ENCODE data around the gene UGT1A5.

UGT1A5 gene

GRCh38 chr2:233780771-233781170 is 68.1 kb downstream of the UGT1A5 start:
- no peak for DNase-seq (ENCODE audit: low read depth in 2 of 2)

GRCh38 chr2:233789554-233789953 is 76.8 kb downstream of the UGT1A5 start:
- no peak for DNase-seq (ENCODE audit: low read depth in 2 of 2)

GRCh38 chr2:233791151-233791882 is 78.6 kb downstream of the UGT1A5 start:
- no peak for DNase-seq (ENCODE audit: low read depth in 2 of 2)

- DNase-seq (ENCODE audit: low read depth in 2 of 2): no peak
Measured at GRCh38 chr2:233791883-233792329, 79.2 kb downstream of the UGT1A5 start.

GRCh38 chr2:233792720-233793119 is 80.0 kb downstream of the UGT1A5 start:
- DNase-seq (ENCODE audit: low read depth in 2 of 2): no peak

GRCh38 chr2:233793465-233794127 is 80.9 kb downstream of the UGT1A5 start:
- no peak for DNase-seq (ENCODE audit: low read depth in 2 of 2)

- no peak for DNase-seq (ENCODE audit: low read depth in 2 of 2)
Measured at GRCh38 chr2:233794128-233794658, 81.5 kb downstream of the UGT1A5 start.

- no peak for DNase-seq (ENCODE audit: low read depth in 2 of 2)
Measured at GRCh38 chr2:233795735-233796171, 83.0 kb downstream of the UGT1A5 start.

- DNase-seq (ENCODE audit: low read depth in 2 of 2): no peak
Measured at GRCh38 chr2:233796254-233796653, 83.5 kb downstream of the UGT1A5 start.

- DNase-seq (ENCODE audit: low read depth in 2 of 2): no peak
Measured at GRCh38 chr2:233798335-233799086, 85.8 kb downstream of the UGT1A5 start.

GRCh38 chr2:233799087-233799665 is 86.5 kb downstream of the UGT1A5 start:
- no peak for DNase-seq (ENCODE audit: low read depth in 2 of 2)

- no peak for DNase-seq (ENCODE audit: low read depth in 2 of 2)
Measured at GRCh38 chr2:233799716-233800115, 87.0 kb downstream of the UGT1A5 start.

GRCh38 chr2:233800208-233800607 is 87.5 kb downstream of the UGT1A5 start:
- no peak for DNase-seq (ENCODE audit: low read depth in 2 of 2)

- no peak for DNase-seq (ENCODE audit: low read depth in 2 of 2)
Measured at GRCh38 chr2:233801357-233802131, 88.8 kb downstream of the UGT1A5 start.

GRCh38 chr2:233802132-233802815 is 89.6 kb downstream of the UGT1A5 start:
- DNase-seq (ENCODE audit: low read depth in 2 of 2): no peak

GRCh38 chr2:233803292-233803911 is 90.7 kb downstream of the UGT1A5 start:
- DNase-seq (ENCODE audit: low read depth in 2 of 2): no peak

GRCh38 chr2:233803994-233804393 is 91.3 kb downstream of the UGT1A5 start:
- DNase-seq (ENCODE audit: low read depth in 2 of 2): no peak

- DNase-seq (ENCODE audit: low read depth in 2 of 2): no peak
Measured at GRCh38 chr2:233807215-233807865, 94.6 kb downstream of the UGT1A5 start.

All from fibroblast of skin of left biceps (primary cell).